ENCODE measurements around the gene USP44. TPM values are rescaled to one million over a fixed set of nuclear protein-coding genes. Genes with fewer than 3 reads are reported as not detected.

The USP44 gene
- total and polyA plus RNA-seq, 2 experiments from 2014 or later = 0.54 to 0.76 TPM

DNA sequence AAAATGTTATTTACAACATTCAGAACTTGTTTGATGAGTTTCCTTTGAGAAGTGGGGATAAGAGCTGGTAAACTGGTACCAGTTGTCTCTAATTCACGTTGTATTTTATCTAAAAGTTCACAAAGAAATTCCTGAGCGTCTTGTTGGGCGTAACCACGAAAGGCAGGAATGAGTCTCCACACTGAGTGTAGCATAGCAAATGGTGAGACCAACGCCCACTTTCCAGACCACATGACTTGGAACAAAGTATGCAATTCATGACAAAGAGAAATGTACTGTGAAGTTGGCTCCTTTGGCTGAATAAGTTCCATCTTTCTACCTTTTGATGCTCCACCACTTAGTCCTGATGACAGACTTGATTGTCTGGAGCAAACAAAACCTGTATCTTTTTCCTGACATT lies 18.4 kb downstream of the USP44 start:
- peak; percentile 81 for DNase-seq
- TF ChIP-seq EZH2phosphoT487 (IDR thresholded peaks at IDR 0.05; ENCODE audit: insufficient read depth, low read depth) = no peak
- no peak for TF ChIP-seq EZH2 (IDR thresholded peaks at IDR 0.05; ENCODE audit: insufficient read depth, poor library complexity, severe bottlenecking)
- Histone ChIP-seq H3K27ac (no peak overlapping the region), H3F3A (ENCODE audit: insufficient read depth) (no peaks in the 10 kb centered on the region), H3K4me3 (no peak overlapping the region), H3K27me3 (replicated peaks; ENCODE audit: insufficient read depth) (no peaks in the 10 kb centered on the region), H4K20me1 (ENCODE audit: insufficient read depth) (no peaks in the 10 kb centered on the region), H3K36me3 (ENCODE audit: low read depth) (no peaks in the 10 kb centered on the region), H3K4me2 (ENCODE audit: unreplicated experiment) (peak overlapping the region; percentile 32), H3K9me2 (ENCODE audit: insufficient read depth) (no peaks in the 10 kb centered on the region), H3K9me3 (ENCODE audit: low read depth) (no peaks in the 10 kb centered on the region), H3K79me2 (ENCODE audit: insufficient read depth) (no peaks in the 10 kb centered on the region), H2AFZ (peak overlapping the region; percentile 68), H3K9ac (no peak overlapping the region), H3K4me1 (ENCODE audit: insufficient read depth) (peaks cover 20% of the 10 kb centered on the region)
- in situ Hi-C loops (cut with MboI) = loop anchor here (25.0 kb wide), 1 partner anchor 421 kb away; no protein-coding TSS in a partner anchor
- WGBS, 2 experiments (ENCODE audit: low coverage in 1 of 2, low lambda C conversion rate in 2 of 2, missing lambda C conversion rate in 2 of 2) = 17 to 22% methylated on average over 5 of the region's 5 CpGs

DNA sequence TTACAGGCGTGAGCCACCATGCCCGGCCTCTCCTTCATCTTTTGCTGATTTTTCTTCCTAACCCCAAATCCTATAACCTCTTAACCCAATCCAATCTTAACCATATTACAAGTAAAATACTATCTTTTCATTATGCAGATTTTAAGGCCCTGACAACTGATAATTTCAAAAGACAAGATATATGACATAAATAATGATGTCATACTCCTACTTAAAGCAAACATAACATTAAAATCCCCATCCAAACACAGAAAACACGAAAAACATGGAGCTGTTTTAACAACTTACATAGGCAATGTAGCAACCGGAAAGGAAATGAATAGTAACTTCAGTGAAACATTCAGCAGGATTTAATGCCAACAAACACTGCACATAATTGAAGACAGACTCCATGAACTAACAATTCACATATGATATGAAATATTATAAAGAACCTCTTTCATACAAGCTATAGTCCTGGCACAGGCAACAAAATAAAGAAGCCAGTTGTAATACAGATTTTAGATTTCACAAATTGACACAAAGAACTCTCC lies 21.5 kb downstream of the USP44 start:
- H2AFZ ChIP-seq = peak overlapping the region; percentile 64
- no peaks in the 10 kb centered on the region for H3K9me2 ChIP-seq (ENCODE audit: insufficient read depth)
- H3K36me3 ChIP-seq (ENCODE audit: low read depth) = no peaks in the 10 kb centered on the region
- H3F3A ChIP-seq (ENCODE audit: insufficient read depth) = no peaks in the 10 kb centered on the region
- in situ Hi-C loops (cut with MboI) = loop anchor here (25.0 kb wide), 1 partner anchor 417 kb away; no protein-coding TSS in a partner anchor
- peak; percentile 52 for DNase-seq
- H3K9ac ChIP-seq = 0 out of 2 replicates have a peak overlapping the region, but pooled peaks have one; percentile 17
- H3K4me1 ChIP-seq (ENCODE audit: insufficient read depth) = peaks cover 20% of the 10 kb centered on the region
- no peaks in the 10 kb centered on the region for H3K79me2 ChIP-seq (ENCODE audit: insufficient read depth)
- no peak overlapping the region for H3K4me3 ChIP-seq
- 49 to 51% methylated on average over 4 of the region's 4 CpGs for WGBS, 2 experiments (ENCODE audit: low coverage in 1 of 2, low lambda C conversion rate in 2 of 2, missing lambda C conversion rate in 2 of 2)
- no peaks in the 10 kb centered on the region for H3K9me3 ChIP-seq (ENCODE audit: low read depth)
- H3K27me3 ChIP-seq (replicated peaks; ENCODE audit: insufficient read depth) = no peaks in the 10 kb centered on the region
- no peaks in the 10 kb centered on the region for H4K20me1 ChIP-seq (ENCODE audit: insufficient read depth)
- H3K27ac ChIP-seq = no peak overlapping the region
- TF ChIP-seq EZH2phosphoT487 (IDR thresholded peaks at IDR 0.05; ENCODE audit: insufficient read depth, low read depth) (no peak), EZH2 (IDR thresholded peaks at IDR 0.05; ENCODE audit: insufficient read depth, poor library complexity, severe bottlenecking) (no peak)
- no peak overlapping the region for H3K4me2 ChIP-seq (ENCODE audit: unreplicated experiment)

DNA sequence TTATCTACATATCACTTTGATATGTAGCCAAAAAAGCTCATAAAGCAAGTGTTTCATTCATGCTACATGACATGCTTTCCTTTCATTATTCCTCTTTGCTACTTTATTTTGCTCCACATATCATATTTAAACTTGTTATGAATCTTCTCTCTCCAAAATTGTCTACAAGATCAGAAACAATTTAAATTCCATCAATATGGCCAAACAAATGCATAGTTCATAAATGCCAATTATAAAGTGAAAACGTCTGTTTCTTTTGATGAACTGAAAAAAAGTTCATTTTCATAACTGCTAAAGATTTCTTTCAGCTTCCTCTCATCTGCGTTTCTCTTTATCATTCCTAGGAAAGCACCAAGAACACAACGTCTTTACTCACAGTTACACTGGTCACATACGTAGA lies 22.8 kb downstream of the USP44 start:
- H3K9me2 ChIP-seq (ENCODE audit: insufficient read depth) = no peaks in the 10 kb centered on the region
- no peak overlapping the region for H3K27ac ChIP-seq
- H3K9me3 ChIP-seq (ENCODE audit: low read depth) = no peaks in the 10 kb centered on the region
- H3K4me3 ChIP-seq = no peak overlapping the region
- no peak for DNase-seq
- no peaks in the 10 kb centered on the region for H3K36me3 ChIP-seq (ENCODE audit: low read depth)
- no peaks in the 10 kb centered on the region for H4K20me1 ChIP-seq (ENCODE audit: insufficient read depth)
- 45 to 50% methylated on average over 4 of the region's 4 CpGs for WGBS, 2 experiments (ENCODE audit: low coverage in 1 of 2, low lambda C conversion rate in 2 of 2, missing lambda C conversion rate in 2 of 2)
- H3K79me2 ChIP-seq (ENCODE audit: insufficient read depth) = no peaks in the 10 kb centered on the region
- H3K27me3 ChIP-seq (replicated peaks; ENCODE audit: insufficient read depth) = no peaks in the 10 kb centered on the region
- H2AFZ ChIP-seq = 0 out of 2 replicates have a peak overlapping the region, but pooled peaks have one; percentile 15
- in situ Hi-C loops (cut with MboI) = loop anchor here (25.0 kb wide), 1 partner anchor 416 kb away; no protein-coding TSS in a partner anchor
- no peaks in the 10 kb centered on the region for H3F3A ChIP-seq (ENCODE audit: insufficient read depth)
- H3K9ac ChIP-seq = no peak overlapping the region
- no peak overlapping the region for H3K4me2 ChIP-seq (ENCODE audit: unreplicated experiment)
- peaks cover 20% of the 10 kb centered on the region for H3K4me1 ChIP-seq (ENCODE audit: insufficient read depth)
- TF ChIP-seq EZH2phosphoT487 (IDR thresholded peaks at IDR 0.05; ENCODE audit: insufficient read depth, low read depth) = no peak
- TF ChIP-seq EZH2 (IDR thresholded peaks at IDR 0.05; ENCODE audit: insufficient read depth, poor library complexity, severe bottlenecking) = no peak

DNA sequence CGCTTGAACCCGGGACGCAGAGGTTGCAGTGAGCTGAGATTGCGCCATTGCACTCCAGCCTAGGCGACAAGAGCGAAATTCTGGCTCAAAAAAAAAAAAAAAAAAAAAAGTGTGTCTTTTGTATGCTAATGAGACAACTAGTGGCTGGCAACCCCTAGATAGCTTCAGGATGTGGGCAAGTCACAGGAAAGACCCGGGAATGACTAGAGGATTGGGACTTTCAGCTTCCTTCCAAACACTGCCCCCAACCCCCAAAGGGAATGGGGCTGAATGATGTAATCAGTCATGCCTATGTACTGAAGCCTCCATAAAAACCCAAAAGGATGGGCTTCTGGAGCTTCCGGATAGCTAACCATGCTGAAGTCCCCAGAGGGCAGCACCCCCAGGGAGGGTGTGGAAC lies 28.6 kb downstream of the USP44 start:
- Histone ChIP-seq H3K27me3 (replicated peaks; ENCODE audit: insufficient read depth) (no peaks in the 10 kb centered on the region), H3K27ac (no peak overlapping the region), H3K79me2 (ENCODE audit: insufficient read depth) (no peaks in the 10 kb centered on the region), H3F3A (ENCODE audit: insufficient read depth) (peaks cover 3% of the 10 kb centered on the region), H3K9ac (no peak overlapping the region), H4K20me1 (ENCODE audit: insufficient read depth) (no peaks in the 10 kb centered on the region), H3K36me3 (ENCODE audit: low read depth) (peaks cover 1% of the 10 kb centered on the region; the same call in 1 of the 2 replicates), H3K4me3 (no peak overlapping the region), H3K9me3 (ENCODE audit: low read depth) (no peaks in the 10 kb centered on the region), H3K9me2 (ENCODE audit: insufficient read depth) (no peaks in the 10 kb centered on the region), H3K4me2 (ENCODE audit: unreplicated experiment) (no peak overlapping the region), H3K4me1 (ENCODE audit: insufficient read depth) (no peaks in the 10 kb centered on the region), H2AFZ (no peak overlapping the region)
- DNase-seq = no peak
- in situ Hi-C loops (cut with MboI) = no loop called here
- 89 to 94% methylated on average over 8 of the region's 8 CpGs for WGBS, 2 experiments (ENCODE audit: low coverage in 1 of 2, low lambda C conversion rate in 2 of 2, missing lambda C conversion rate in 2 of 2)
- TF ChIP-seq EZH2 (IDR thresholded peaks at IDR 0.05; ENCODE audit: insufficient read depth, poor library complexity, severe bottlenecking) (no peak), EZH2phosphoT487 (IDR thresholded peaks at IDR 0.05; ENCODE audit: insufficient read depth, low read depth) (no peak)

All from GM23248 (cell line).